ENCODE data around the gene PEA15.

PEA15 gene

GRCh38 chr1:160186246-160186645 lies 18.9 kb upstream of the PEA15 start:
- Histone ChIP-seq H3K9ac (ENCODE audit: low read length) (no peak overlapping the region), H3K36me3 (ENCODE audit: control insufficient read depth, insufficient read depth, low read length) (no peaks in the 10 kb centered on the region), H2BK120ac (ENCODE audit: low read depth, low read length) (no peak overlapping the region), H3K27me3 (ENCODE audit: insufficient read depth, low read length, poor library complexity) (no peaks in the 10 kb centered on the region), H3K23ac (ENCODE audit: low read length) (no peak overlapping the region), H2AK5ac (ENCODE audit: low read length) (no peak overlapping the region), H3K4me2 (ENCODE audit: low read length) (no peak overlapping the region), H3K18ac (ENCODE audit: low read length) (no peak overlapping the region), H2BK5ac (ENCODE audit: low read length) (no peak overlapping the region), H3K79me2 (ENCODE audit: control insufficient read depth, insufficient read depth, low read length) (no peaks in the 10 kb centered on the region), H3K4me1 (ENCODE audit: control insufficient read depth, low read depth, low read length) (peaks cover 9% of the 10 kb centered on the region), H4K8ac (ENCODE audit: low read depth, low read length) (no peak overlapping the region), H3K27ac (ENCODE audit: low read depth, low read length) (no peak overlapping the region), H3K56ac (ENCODE audit: low read length) (no peak overlapping the region), H3K4ac (ENCODE audit: low read depth, low read length) (no peak overlapping the region), H2BK15ac (replicated peaks; ENCODE audit: low read depth) (no peak overlapping the region), H4K5ac (ENCODE audit: low read length) (no peak overlapping the region), H3K79me1 (ENCODE audit: low read length) (no peaks in the 10 kb centered on the region), H3K4me3 (ENCODE audit: low read length) (no peak overlapping the region)
- DNase-seq = no peak
- WGBS (ENCODE audit: extremely low coverage, insufficient coverage, low lambda C conversion rate) = no CpG with 5 or more reads among the region's 7 CpGs

- H4K8ac ChIP-seq (ENCODE audit: low read depth, low read length) = no peak overlapping the region
- no peak overlapping the region for H3K23ac ChIP-seq (ENCODE audit: low read length)
- H2AK5ac ChIP-seq (ENCODE audit: low read length) = no peak overlapping the region
- no peak overlapping the region for H3K4me2 ChIP-seq (ENCODE audit: low read length)
- H3K79me1 ChIP-seq (ENCODE audit: low read length) = no peaks in the 10 kb centered on the region
- H3K4me3 ChIP-seq (ENCODE audit: low read length) = no peak overlapping the region
- no peaks in the 10 kb centered on the region for H3K36me3 ChIP-seq (ENCODE audit: control insufficient read depth, insufficient read depth, low read length)
- H3K9ac ChIP-seq (ENCODE audit: low read length) = no peak overlapping the region
- H3K27me3 ChIP-seq (ENCODE audit: insufficient read depth, low read length, poor library complexity) = no peaks in the 10 kb centered on the region
- H3K56ac ChIP-seq (ENCODE audit: low read length) = no peak overlapping the region
- DNase-seq = no peak
- no peak overlapping the region for H2BK15ac ChIP-seq (replicated peaks; ENCODE audit: low read depth)
- no peak overlapping the region for H4K5ac ChIP-seq (ENCODE audit: low read length)
- H2BK5ac ChIP-seq (ENCODE audit: low read length) = no peak overlapping the region
- no peak overlapping the region for H3K18ac ChIP-seq (ENCODE audit: low read length)
- H3K4ac ChIP-seq (ENCODE audit: low read depth, low read length) = no peak overlapping the region
- H3K79me2 ChIP-seq (ENCODE audit: control insufficient read depth, insufficient read depth, low read length) = no peaks in the 10 kb centered on the region
- no peak overlapping the region for H2BK120ac ChIP-seq (ENCODE audit: low read depth, low read length)
- no CpG with 5 or more reads among the region's 2 CpGs for WGBS (ENCODE audit: extremely low coverage, insufficient coverage, low lambda C conversion rate)
- H3K4me1 ChIP-seq (ENCODE audit: control insufficient read depth, low read depth, low read length) = peaks cover 12% of the 10 kb centered on the region
- no peak overlapping the region for H3K27ac ChIP-seq (ENCODE audit: low read depth, low read length)
Observed at GRCh38 chr1:160186729-160187128, 18.5 kb upstream of the PEA15 start.

GRCh38 chr1:160187407-160187806 lies 17.8 kb upstream of the PEA15 start:
- no peak overlapping the region for H2BK15ac ChIP-seq (replicated peaks; ENCODE audit: low read depth)

GRCh38 chr1:160188341-160188740 lies 16.8 kb upstream of the PEA15 start:
- no peaks in the 10 kb centered on the region for H3K36me3 ChIP-seq (ENCODE audit: control insufficient read depth, insufficient read depth, low read length)
- H3K9ac ChIP-seq (ENCODE audit: low read length) = no peak overlapping the region
- no peak for DNase-seq
- H4K8ac ChIP-seq (ENCODE audit: low read depth, low read length) = no peak overlapping the region
- no peak overlapping the region for H2BK15ac ChIP-seq (replicated peaks; ENCODE audit: low read depth)
- H3K4me1 ChIP-seq (ENCODE audit: control insufficient read depth, low read depth, low read length) = peaks cover 25% of the 10 kb centered on the region
- WGBS (ENCODE audit: extremely low coverage, insufficient coverage, low lambda C conversion rate) = no CpG with 5 or more reads among the region's 7 CpGs
- H4K5ac ChIP-seq (ENCODE audit: low read length) = no peak overlapping the region
- no peaks in the 10 kb centered on the region for H3K79me2 ChIP-seq (ENCODE audit: control insufficient read depth, insufficient read depth, low read length)
- no peak overlapping the region for H3K18ac ChIP-seq (ENCODE audit: low read length)
- no peak overlapping the region for H3K27ac ChIP-seq (ENCODE audit: low read depth, low read length)
- no peak overlapping the region for H3K4ac ChIP-seq (ENCODE audit: low read depth, low read length)
- no peak overlapping the region for H3K4me3 ChIP-seq (ENCODE audit: low read length)
- H3K56ac ChIP-seq (ENCODE audit: low read length) = no peak overlapping the region
- no peak overlapping the region for H2AK5ac ChIP-seq (ENCODE audit: low read length)
- no peak overlapping the region for H2BK120ac ChIP-seq (ENCODE audit: low read depth, low read length)
- H3K79me1 ChIP-seq (ENCODE audit: low read length) = no peaks in the 10 kb centered on the region
- H3K27me3 ChIP-seq (ENCODE audit: insufficient read depth, low read length, poor library complexity) = no peaks in the 10 kb centered on the region
- no peak overlapping the region for H2BK5ac ChIP-seq (ENCODE audit: low read length)
- H3K23ac ChIP-seq (ENCODE audit: low read length) = no peak overlapping the region
- H3K4me2 ChIP-seq (ENCODE audit: low read length) = no peak overlapping the region

More at GRCh38 chr1:160187407-160187806, 17.8 kb upstream of the PEA15 start:
- H3K79me2 ChIP-seq (ENCODE audit: control insufficient read depth, insufficient read depth, low read length) = no peaks in the 10 kb centered on the region
- H3K9ac ChIP-seq (ENCODE audit: low read length) = no peak overlapping the region
- H3K56ac ChIP-seq (ENCODE audit: low read length) = no peak overlapping the region
- H3K4me2 ChIP-seq (ENCODE audit: low read length) = no peak overlapping the region
- no peak overlapping the region for H2BK5ac ChIP-seq (ENCODE audit: low read length)
- no peak overlapping the region for H3K23ac ChIP-seq (ENCODE audit: low read length)
- WGBS (ENCODE audit: extremely low coverage, insufficient coverage, low lambda C conversion rate) = no CpG with 5 or more reads among the region's 7 CpGs
- H3K79me1 ChIP-seq (ENCODE audit: low read length) = no peaks in the 10 kb centered on the region
- H2BK120ac ChIP-seq (ENCODE audit: low read depth, low read length) = no peak overlapping the region
- H3K18ac ChIP-seq (ENCODE audit: low read length) = no peak overlapping the region
- H3K4me1 ChIP-seq (ENCODE audit: control insufficient read depth, low read depth, low read length) = peaks cover 19% of the 10 kb centered on the region
- H3K27me3 ChIP-seq (ENCODE audit: insufficient read depth, low read length, poor library complexity) = no peaks in the 10 kb centered on the region
- H3K4me3 ChIP-seq (ENCODE audit: low read length) = no peak overlapping the region
- no peaks in the 10 kb centered on the region for H3K36me3 ChIP-seq (ENCODE audit: control insufficient read depth, insufficient read depth, low read length)
- no peak overlapping the region for H3K27ac ChIP-seq (ENCODE audit: low read depth, low read length)
- no peak overlapping the region for H3K4ac ChIP-seq (ENCODE audit: low read depth, low read length)
- DNase-seq = no peak
- no peak overlapping the region for H4K5ac ChIP-seq (ENCODE audit: low read length)
- H4K8ac ChIP-seq (ENCODE audit: low read depth, low read length) = no peak overlapping the region
- H2AK5ac ChIP-seq (ENCODE audit: low read length) = no peak overlapping the region

- Histone ChIP-seq H4K5ac (ENCODE audit: low read length) (no peak within 1 kb of the TSS), H3K9ac (ENCODE audit: low read length) (no peak within 1 kb of the TSS), H3K27ac (ENCODE audit: low read depth, low read length) (no peak within 1 kb of the TSS), H3K56ac (ENCODE audit: low read length) (peak within 1 kb of the TSS; percentile 61), H3K18ac (ENCODE audit: low read length) (peak within 1 kb of the TSS; percentile 22), H3K79me1 (ENCODE audit: low read length) (no peaks in the 10 kb centered on the region), H2BK5ac (ENCODE audit: low read length) (peak within 1 kb of the TSS; percentile 37), H4K8ac (ENCODE audit: low read depth, low read length) (no peak within 1 kb of the TSS), H3K23ac (ENCODE audit: low read length) (no peak within 1 kb of the TSS), H3K4ac (ENCODE audit: low read depth, low read length) (peak within 1 kb of the TSS; percentile 46), H3K36me3 (ENCODE audit: control insufficient read depth, insufficient read depth, low read length) (no peaks in the 10 kb centered on the region), H2AK5ac (ENCODE audit: low read length) (peak within 1 kb of the TSS; percentile 90), H3K4me3 (ENCODE audit: low read length) (no peak within 1 kb of the TSS), H3K79me2 (ENCODE audit: control insufficient read depth, insufficient read depth, low read length) (no peaks in the 10 kb centered on the region), H3K27me3 (ENCODE audit: insufficient read depth, low read length, poor library complexity) (no peaks in the 10 kb centered on the region), H3K4me1 (ENCODE audit: control insufficient read depth, low read depth, low read length) (peaks cover 30% of the 10 kb centered on the region), H3K4me2 (ENCODE audit: low read length) (no peak within 1 kb of the TSS), H2BK15ac (replicated peaks; ENCODE audit: low read depth) (no peak within 1 kb of the TSS), H2BK120ac (ENCODE audit: low read depth, low read length) (no peak within 1 kb of the TSS)
- no CpG with 5 or more reads among the region's 15 CpGs for WGBS (ENCODE audit: extremely low coverage, insufficient coverage, low lambda C conversion rate)
- no peak for DNase-seq
Observed at GRCh38 chr1:160189649-160190625, 15.2 kb upstream of the PEA15 start, which contains the start of gene CASQ1. Gene CASQ1, plus strand, starts transcription at chr1:160190575. Its CDS starts 177 bp downstream, at chr1:160190752.

All from mesendoderm (in vitro differentiated cells).